LNCaP clone FGC (cell line): ENCODE data around the gene NKAPL.

Experiments
- DNase-seq: peaks from one replicate; pipeline ENCODE4 v3.0.0-alpha.2; 2011; ENCODE audit warnings: low read depth
- H3K4me3 ChIP-seq: 2 replicates; pipeline ENCODE4 v1.5.1; 2011; ENCODE audit warnings: mild to moderate bottlenecking, low read depth, low read length, control low read depth
- TF ChIP-seq, protein P1 (sequence below): IDR thresholded peaks from 2 replicates; pipeline ENCODE4 v1.5.1; 2012; ENCODE audit warnings: mild to moderate bottlenecking; ENCODE audit not compliant: control insufficient read depth, insufficient read depth; ENCODE audit errors: extremely low read depth

The NKAPL gene

DNA sequence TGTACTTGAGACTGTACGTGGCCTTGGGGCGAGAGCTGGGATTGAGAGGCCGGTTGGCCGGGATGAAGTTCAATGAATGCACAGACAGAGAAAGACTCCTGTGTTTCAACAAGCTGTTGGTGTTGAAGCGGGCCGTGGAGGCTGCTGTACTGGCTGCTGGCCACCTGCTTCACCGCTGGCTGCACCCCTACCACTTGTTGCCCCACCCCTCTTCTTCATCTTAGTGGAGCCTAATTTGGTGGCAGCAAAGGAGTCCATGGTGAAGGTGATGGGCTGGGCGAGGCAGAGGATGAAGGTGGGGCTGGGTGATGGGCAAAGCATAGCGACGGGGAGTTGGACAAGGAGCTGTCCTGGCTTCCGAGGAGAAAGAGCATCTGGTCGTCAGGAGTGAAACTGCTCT is 41.2 kb upstream of the NKAPL start:
- H3K4me3 ChIP-seq: no peak overlapping the region
- TF ChIP-seq, protein P1, sequence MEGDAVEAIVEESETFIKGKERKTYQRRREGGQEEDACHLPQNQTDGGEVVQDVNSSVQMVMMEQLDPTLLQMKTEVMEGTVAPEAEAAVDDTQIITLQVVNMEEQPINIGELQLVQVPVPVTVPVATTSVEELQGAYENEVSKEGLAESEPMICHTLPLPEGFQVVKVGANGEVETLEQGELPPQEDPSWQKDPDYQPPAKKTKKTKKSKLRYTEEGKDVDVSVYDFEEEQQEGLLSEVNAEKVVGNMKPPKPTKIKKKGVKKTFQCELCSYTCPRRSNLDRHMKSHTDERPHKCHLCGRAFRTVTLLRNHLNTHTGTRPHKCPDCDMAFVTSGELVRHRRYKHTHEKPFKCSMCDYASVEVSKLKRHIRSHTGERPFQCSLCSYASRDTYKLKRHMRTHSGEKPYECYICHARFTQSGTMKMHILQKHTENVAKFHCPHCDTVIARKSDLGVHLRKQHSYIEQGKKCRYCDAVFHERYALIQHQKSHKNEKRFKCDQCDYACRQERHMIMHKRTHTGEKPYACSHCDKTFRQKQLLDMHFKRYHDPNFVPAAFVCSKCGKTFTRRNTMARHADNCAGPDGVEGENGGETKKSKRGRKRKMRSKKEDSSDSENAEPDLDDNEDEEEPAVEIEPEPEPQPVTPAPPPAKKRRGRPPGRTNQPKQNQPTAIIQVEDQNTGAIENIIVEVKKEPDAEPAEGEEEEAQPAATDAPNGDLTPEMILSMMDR: no peak
- no peak for DNase-seq

DNA sequence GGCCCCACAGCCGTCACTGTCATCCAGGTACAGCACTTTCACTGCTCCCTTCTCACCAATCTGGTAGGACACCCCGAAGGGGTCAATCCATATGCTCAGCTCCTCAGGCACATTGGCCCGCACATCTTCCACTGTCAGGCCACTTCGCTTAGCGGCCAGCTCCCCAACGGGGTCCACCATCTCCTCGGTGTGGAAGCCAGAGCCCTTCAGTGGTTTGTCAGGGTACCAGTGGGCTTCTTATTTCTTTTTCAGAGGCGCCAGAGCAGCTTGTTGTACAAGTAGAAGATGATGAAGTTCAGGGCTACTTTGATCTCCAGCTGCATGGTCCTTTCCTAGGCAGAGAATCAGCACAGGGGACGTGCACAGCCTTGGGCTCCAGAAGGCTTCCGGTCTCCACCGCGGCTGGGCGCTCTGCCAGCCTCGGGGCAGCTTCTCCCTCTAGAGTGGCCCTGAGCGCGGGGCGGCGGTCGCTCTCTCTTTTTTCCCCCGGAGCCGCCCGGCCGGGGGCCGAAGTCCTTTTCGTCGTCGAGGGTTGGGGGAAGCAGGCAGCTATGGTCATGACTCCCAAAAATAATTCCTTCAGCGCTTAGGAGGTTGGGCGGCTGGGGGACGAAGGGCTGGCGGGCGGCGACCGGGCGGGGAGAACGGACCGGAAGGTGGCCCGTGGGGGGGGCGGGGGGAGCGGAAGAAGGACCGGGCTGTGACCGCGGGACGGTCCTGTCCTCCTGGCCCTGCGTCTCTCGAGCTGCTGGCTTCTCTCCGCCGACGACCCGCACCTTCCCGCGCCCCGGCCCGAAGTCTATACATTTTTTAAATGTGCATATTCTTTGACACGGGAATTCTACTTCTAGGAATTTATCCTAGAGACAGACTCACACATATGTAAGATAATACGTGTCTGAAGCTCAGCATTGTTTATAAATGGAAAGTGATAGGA is 40.5 kb upstream of the NKAPL start:
- peak; percentile 1 for DNase-seq
- TF ChIP-seq, protein P1: no peak
- peak overlapping the region; percentile 50 for H3K4me3 ChIP-seq

DNA sequence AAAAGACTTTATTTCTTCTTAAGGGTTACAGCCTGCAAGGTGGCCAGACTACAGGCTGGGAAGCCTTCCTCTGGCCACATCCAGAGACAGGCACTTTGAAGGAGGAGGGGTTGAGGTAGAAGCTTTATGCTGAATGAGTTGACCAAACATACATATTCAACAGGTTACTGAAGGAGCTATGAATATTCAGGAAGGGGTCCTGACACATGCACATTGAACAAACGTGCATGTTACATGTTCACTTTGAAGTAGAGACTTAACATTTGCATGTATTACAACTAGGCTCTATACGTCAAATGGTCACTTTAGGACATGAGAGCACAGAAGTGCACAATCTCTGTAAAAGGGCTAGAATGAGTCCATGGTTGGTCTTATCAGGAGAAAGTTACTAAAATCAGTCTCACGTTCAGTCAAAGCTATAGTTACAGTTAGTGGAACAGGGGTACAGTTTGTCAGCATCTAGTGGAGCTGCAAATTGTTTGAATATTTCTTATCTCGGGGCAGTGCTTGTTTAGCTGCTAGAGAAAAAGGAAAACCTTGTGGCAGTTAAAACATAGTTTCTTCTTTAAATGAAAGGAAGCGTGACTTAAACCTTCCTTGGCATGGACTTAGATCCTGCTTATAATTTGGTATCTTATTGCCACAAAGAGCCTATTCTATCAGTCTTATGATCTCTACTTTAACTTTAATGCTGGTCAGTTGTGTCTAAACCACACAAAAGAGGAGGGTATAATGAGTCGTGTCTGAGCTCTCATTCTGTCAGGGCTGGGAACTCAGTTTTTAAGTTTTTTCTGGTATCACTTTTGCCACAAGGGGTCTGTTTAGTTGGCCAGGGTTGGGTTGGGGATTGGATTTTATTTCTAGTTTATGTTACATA is 38.6 kb upstream of the NKAPL start:
- TF ChIP-seq, protein P1: no peak

DNA sequence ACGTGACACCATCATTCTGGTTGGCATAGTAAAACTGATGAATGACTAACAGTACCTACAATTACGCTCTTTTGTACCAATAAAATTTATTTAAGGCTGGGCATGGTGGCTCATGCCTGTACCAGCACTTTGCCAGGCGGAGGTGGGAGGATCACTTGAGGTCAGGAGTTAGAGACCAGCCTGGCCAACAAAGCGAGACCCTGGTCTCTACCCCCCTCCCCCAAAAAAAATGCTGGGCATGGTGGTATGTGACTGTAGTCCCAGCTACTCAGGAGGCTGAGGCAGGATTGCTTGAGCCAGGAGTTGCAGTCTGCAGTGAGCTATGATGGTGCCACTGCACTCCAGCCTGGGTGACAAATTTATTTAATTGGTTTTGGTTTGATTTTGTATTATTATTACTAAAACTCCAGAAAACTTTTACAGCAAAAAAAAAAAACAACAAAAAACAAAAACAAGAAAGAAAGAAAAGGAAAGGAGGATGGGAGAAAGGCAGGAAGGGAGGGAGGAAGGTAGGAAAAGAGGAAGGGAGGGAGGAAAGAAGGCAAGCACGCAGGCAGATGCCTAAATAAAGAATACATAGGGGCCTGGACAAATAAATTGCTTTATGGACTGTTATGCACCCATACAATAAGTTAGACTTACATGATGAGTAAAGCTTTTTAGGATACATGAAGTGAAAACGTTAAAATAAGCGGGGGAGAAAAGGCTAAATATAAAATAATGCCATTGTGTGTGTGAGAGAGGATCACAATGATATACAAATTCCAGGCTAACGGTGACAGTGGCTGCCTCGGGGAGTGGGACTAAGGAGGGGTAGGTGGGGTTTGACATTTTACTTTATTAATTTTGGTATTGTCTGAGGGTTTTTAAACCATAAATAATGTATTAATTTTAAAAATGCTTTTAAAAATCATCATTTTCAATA is 34.7 kb upstream of the NKAPL start:
- no peak for DNase-seq

More for the DNA sequence above, 38.6 kb upstream of the NKAPL start:
- DNase-seq: no peak
- H3K4me3 ChIP-seq: no peak overlapping the region

DNA sequence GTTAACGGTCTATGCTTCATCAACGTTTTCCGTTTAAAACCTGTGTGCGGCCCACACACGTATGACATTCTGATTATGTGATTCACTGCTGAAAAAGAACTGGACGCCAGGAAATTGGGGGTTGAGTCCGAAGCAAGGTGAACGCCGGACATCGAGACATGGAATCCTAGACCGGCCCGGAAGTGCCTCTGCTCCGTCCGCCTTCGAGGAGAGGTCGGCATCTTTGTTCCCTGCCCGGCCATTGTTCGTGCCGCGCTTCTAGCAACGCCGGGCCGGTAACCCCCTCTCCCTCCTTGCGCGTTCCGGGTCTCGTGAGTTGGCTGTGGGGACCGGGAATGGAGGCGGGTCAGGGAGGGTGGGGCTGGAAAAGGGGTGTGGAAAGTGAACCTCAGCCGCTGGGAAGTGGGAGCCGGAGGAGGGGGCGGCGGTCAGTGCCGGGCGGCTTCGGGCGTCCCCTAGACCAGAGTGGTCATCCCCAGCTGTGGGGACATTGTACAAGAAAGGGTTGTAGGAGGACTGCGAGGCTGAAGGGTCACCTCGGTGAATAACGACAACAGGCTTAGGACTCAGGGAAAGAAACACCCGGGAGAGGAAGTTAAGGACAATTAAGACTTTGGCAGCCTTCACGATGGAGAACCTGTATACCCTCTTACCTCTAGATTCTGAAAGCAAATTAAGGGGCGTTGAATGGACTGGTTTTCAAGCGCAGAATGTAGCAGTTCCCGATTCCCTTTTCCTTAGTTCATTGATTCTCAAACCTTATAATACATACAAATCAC is 33.9 kb upstream of the NKAPL start, which contains the start of gene ZSCAN9:
ZSCAN9 (plus strand) TSS at position 220 of the 779 bp plus-strand sequence. CDS start 1,810 bp downstream, outside the sequence.
- TF ChIP-seq, protein P1: no peak

More for the DNA sequence above, 34.7 kb upstream of the NKAPL start:
- TF ChIP-seq, protein P1: no peak
- H3K4me3 ChIP-seq: peak overlapping the region; percentile 92

More for the DNA sequence above, 33.9 kb upstream of the NKAPL start, which contains the start of gene ZSCAN9:
- peak; percentile 83 for DNase-seq
- H3K4me3 ChIP-seq: peak within 1 kb of the TSS; percentile 92
